NCI-H1105 (cell line): ENCODE results near the gene GATA6.

Experiments used
- DNase-seq: peaks from one replicate; lab custom pipeline; 2025; lab: John Stamatoyannopoulos, UW

The GATA6 gene

DNA sequence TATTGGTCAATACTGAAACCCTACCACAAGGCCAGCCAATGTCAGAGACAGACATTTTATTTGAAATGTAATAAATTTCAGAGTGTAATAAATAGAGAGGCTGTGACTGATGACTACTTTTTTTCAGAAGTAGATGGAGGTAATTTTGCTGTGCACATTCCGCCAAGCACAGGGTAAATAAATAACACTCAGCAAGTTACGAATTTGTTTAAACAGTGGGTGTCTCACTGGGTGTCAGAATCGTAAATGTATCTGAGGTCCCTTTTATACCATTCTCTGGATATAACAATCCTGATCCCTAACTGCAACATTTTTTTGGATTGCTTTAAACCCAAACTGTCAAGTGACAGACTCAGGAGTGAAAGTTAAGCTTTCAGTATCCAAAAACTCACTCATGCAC, 74.1 kb downstream of the GATA6 start:
- DNase-seq = no peak

- no peak for DNase-seq
Measured at GRCh38 chr18:22250026-22250425, 80.6 kb downstream of the GATA6 start.

GRCh38 chr18:22250591-22250996, 81.2 kb downstream of the GATA6 start:
- no peak for DNase-seq
